GM23338 (cell line): ENCODE measurements around the gene PCOLCE2. TPM values are rescaled to one million over a fixed set of nuclear protein-coding genes. Genes with fewer than 3 reads are reported as not detected.

Source experiments
- ATAC-seq: fragments of 200-7000 bp; cut with Tn5 transposase; 3 replicates; pipeline ENCODE4 v1.9.1; 2020
- DNase-seq: peaks from one replicate; pipeline ENCODE4 v3.0.0-alpha.2; 2015; ENCODE audit warnings: low spot score
- H2AFZ ChIP-seq: fragments of 200-600 bp; sonication (generic); 2 replicates; pipeline ENCODE4 v1.8.0; 2016; ENCODE audit warnings: antibody characterized with exemption, mild to moderate bottlenecking, moderate library complexity
- H3F3A ChIP-seq: fragments of 200-600 bp; sonication (generic); replicated peaks from 2 replicates; pipeline ENCODE4 v1.8.0; 2017; ENCODE audit warnings: antibody characterized with exemption, mixed run types, low read depth
- H3K27ac ChIP-seq: fragments of 200-600 bp; sonication (generic); 2 replicates; pipeline ENCODE4 v1.6.1; 2016; ENCODE audit warnings: low read depth
- H3K27me3 ChIP-seq: fragments of 200-600 bp; sonication (generic); 2 replicates; pipeline ENCODE4 v1.8.0; 2016; ENCODE audit warnings: mild to moderate bottlenecking, mixed run types, moderate library complexity; ENCODE audit not compliant: insufficient read depth
- H3K36me3 ChIP-seq: fragments of 200-600 bp; sonication (generic); 2 replicates; pipeline ENCODE4 v1.8.0; 2016; ENCODE audit warnings: mild to moderate bottlenecking; ENCODE audit not compliant: insufficient read depth
- H3K4me1 ChIP-seq: fragments of 200-600 bp; sonication (generic); 2 replicates; pipeline ENCODE4 v1.8.0; 2016; ENCODE audit warnings: mild to moderate bottlenecking, moderate library complexity; ENCODE audit not compliant: insufficient read depth
- H3K4me2 ChIP-seq: fragments of 200-600 bp; sonication (generic); 2 replicates; pipeline ENCODE4 v1.7.1; 2017; ENCODE audit warnings: mixed run types
- H3K4me3 ChIP-seq: fragments of 200-600 bp; sonication (generic); 2 replicates; pipeline ENCODE4 v1.6.1; 2016; ENCODE audit warnings: mixed run types
- H3K79me2 ChIP-seq: fragments of 200-600 bp; sonication (generic); replicated peaks from 2 replicates; pipeline ENCODE4 v1.8.0; 2017; ENCODE audit warnings: mild to moderate bottlenecking; ENCODE audit not compliant: insufficient read depth
- H3K9me2 ChIP-seq: fragments of 200-600 bp; sonication (generic); 2 replicates; pipeline ENCODE4 v1.8.0; 2017; ENCODE audit not compliant: insufficient read depth
- H4K20me1 ChIP-seq: fragments of 200-600 bp; sonication (generic); replicated peaks from 2 replicates; pipeline ENCODE4 v1.8.0; 2017; ENCODE audit warnings: mild to moderate bottlenecking; ENCODE audit not compliant: insufficient read depth
- H3K27ac Mint-ChIP-seq: 2 replicates; pipeline ENCODE4 v1.8.0; 2020; ENCODE audit warnings: inconsistent platforms, mild to moderate bottlenecking, moderate library complexity, mixed read lengths
- H3K27me3 Mint-ChIP-seq: 3 replicates; pipeline ENCODE4 v1.8.0; 2022; ENCODE audit warnings: low read depth, mild to moderate bottlenecking, moderate library complexity, mixed read lengths, inconsistent platforms; ENCODE audit not compliant: insufficient read depth, poor library complexity
- H3K36me3 Mint-ChIP-seq: 3 replicates; pipeline ENCODE4 v1.8.0; 2021; ENCODE audit warnings: low read depth, mild to moderate bottlenecking, inconsistent platforms, moderate library complexity, mixed read lengths
- H3K4me1 Mint-ChIP-seq: 3 replicates; pipeline ENCODE4 v1.8.0; 2020; ENCODE audit warnings: mild to moderate bottlenecking, inconsistent platforms, mixed read lengths
- H3K4me3 Mint-ChIP-seq: 3 replicates; pipeline ENCODE4 v1.8.0; 2021; ENCODE audit warnings: moderate library complexity, mild to moderate bottlenecking, inconsistent platforms, mixed read lengths
- H3K9me3 Mint-ChIP-seq: 3 replicates; pipeline ENCODE4 v1.8.0; 2020; ENCODE audit warnings: moderate library complexity, mild to moderate bottlenecking, inconsistent platforms, mixed read lengths
- CREB1 ChIP-seq: fragments of 250-450 bp; sonication (Bioruptor Pico); IDR thresholded peaks from 2 replicates; pipeline ENCODE4 v1.5.0; 2020; ENCODE audit warnings: low read depth, mild to moderate bottlenecking, moderate library complexity
- EZH2 ChIP-seq: fragments of 200-600 bp; sonication (generic); IDR thresholded peaks from one replicate; pipeline ENCODE4 v1.8.0; 2017; ENCODE audit warnings: antibody characterized with exemption, mild to moderate bottlenecking, low read depth; ENCODE audit not compliant: unreplicated experiment
- EZH2phosphoT487 ChIP-seq: fragments of 200-600 bp; sonication (generic); IDR thresholded peaks from one replicate; pipeline ENCODE4 v1.8.1; 2018; ENCODE audit warnings: antibody characterized with exemption; ENCODE audit not compliant: unreplicated experiment
- JUNB ChIP-seq: IDR thresholded peaks from one replicate; pipeline ENCODE4 v1.6.1; 2016; ENCODE audit warnings: antibody characterized with exemption; ENCODE audit not compliant: unreplicated experiment
- NANOG ChIP-seq: IDR thresholded peaks from 2 replicates; pipeline ENCODE4 v1.6.1; 2016; ENCODE audit warnings: antibody characterized with exemption, borderline replicate concordance
- STAT1 ChIP-seq: IDR thresholded peaks from one replicate; pipeline ENCODE4 v1.6.1; 2016; ENCODE audit warnings: antibody characterized with exemption; ENCODE audit not compliant: unreplicated experiment
- ZNF114 ChIP-seq: fragments of 250-450 bp; sonication (Bioruptor Pico); IDR thresholded peaks from 2 replicates; pipeline ENCODE4 v1.5.0; 2020; ENCODE audit warnings: mild to moderate bottlenecking, moderate library complexity
- ZNF462 ChIP-seq: fragments of 250-450 bp; sonication (Bioruptor Pico); IDR thresholded peaks from 2 replicates; pipeline ENCODE4 v1.5.0; 2020; ENCODE audit warnings: mild to moderate bottlenecking, moderate library complexity
- polyA plus RNA-seq: library from polyadenylated mRNA; unstranded; fragments of >200 nt; fragmentation: Nextera tagmentation; extraction: Ambion mirVana; gene quantifications from 2 replicates; pipeline ENCODE4 v1.2.1, GENCODE V29; 2016
- total RNA-seq: library from RNA; depleted of rRNA; stranded (reverse); fragments of >200 nt; shearing (Covaris generic); gene quantifications from 2 replicates; pipeline ENCODE4 v1.2.3, GENCODE V29; 2014
- TF ChIP-seq, protein P1 (sequence below), 2 experiments: fragments of 200-600 bp in 1 of 2; sonication (generic) in 1 of 2; conservative IDR thresholded peaks; 2 replicates each; pipeline versions ENCODE4 v1.5.1 to v1.6.1; 2016 to 2017; ENCODE audit warnings: antibody characterized with exemption in 2 of 2, low read depth in 2 of 2, mild to moderate bottlenecking in 2 of 2, moderate library complexity in 1 of 2

The PCOLCE2 gene
- total and polyA plus RNA-seq, 2 experiments from 2014 or later, result 17.7 to 22.6 TPM

GRCh38 chr3:142914286-142914811 lies 25.5 kb upstream of the PCOLCE2 start:
- Histone ChIP-seq H3K4me2 (no peak overlapping the region), H3K9me2 (0 out of 2 replicates have a peak, but pooled peaks cover 10% of the 10 kb centered on the region), H3K36me3 (no peaks in the 10 kb centered on the region), H3K79me2 (no peaks in the 10 kb centered on the region), H3K27me3 (no peaks in the 10 kb centered on the region), H4K20me1 (no peaks in the 10 kb centered on the region), H3K4me1 (no peaks in the 10 kb centered on the region), H2AFZ (no peak overlapping the region), H3K4me3 (no peak overlapping the region), H3K27ac (no peak overlapping the region), H3F3A (no peaks in the 10 kb centered on the region)
- Mint-ChIP-seq H3K27me3 (peaks cover 2% of the 10 kb centered on the region), H3K4me1 (peaks cover 4% of the 10 kb centered on the region; the same call in 1 of the 3 replicates), H3K27ac (no peak overlapping the region), H3K4me3 (no peak overlapping the region), H3K9me3 (no peaks in the 10 kb centered on the region), H3K36me3 (no peaks in the 10 kb centered on the region)
- DNase-seq (no peak), ATAC-seq (no peak)
- TF ChIP-seq EZH2 (no peak), STAT1 (no peak), NANOG (no peak), JUNB (no peak)
- TF ChIP-seq, protein P1, sequence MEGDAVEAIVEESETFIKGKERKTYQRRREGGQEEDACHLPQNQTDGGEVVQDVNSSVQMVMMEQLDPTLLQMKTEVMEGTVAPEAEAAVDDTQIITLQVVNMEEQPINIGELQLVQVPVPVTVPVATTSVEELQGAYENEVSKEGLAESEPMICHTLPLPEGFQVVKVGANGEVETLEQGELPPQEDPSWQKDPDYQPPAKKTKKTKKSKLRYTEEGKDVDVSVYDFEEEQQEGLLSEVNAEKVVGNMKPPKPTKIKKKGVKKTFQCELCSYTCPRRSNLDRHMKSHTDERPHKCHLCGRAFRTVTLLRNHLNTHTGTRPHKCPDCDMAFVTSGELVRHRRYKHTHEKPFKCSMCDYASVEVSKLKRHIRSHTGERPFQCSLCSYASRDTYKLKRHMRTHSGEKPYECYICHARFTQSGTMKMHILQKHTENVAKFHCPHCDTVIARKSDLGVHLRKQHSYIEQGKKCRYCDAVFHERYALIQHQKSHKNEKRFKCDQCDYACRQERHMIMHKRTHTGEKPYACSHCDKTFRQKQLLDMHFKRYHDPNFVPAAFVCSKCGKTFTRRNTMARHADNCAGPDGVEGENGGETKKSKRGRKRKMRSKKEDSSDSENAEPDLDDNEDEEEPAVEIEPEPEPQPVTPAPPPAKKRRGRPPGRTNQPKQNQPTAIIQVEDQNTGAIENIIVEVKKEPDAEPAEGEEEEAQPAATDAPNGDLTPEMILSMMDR (conservative IDR thresholded peaks at IDR 0.05; ENCODE audit: low read depth in 2 of 2), result no peak

- Histone ChIP-seq H3K36me3 (no peaks in the 10 kb centered on the region), H3F3A (no peaks in the 10 kb centered on the region), H4K20me1 (no peaks in the 10 kb centered on the region), H3K27me3 (no peaks in the 10 kb centered on the region), H3K4me2 (no peak overlapping the region), H3K9me2 (0 out of 2 replicates have a peak, but pooled peaks cover 10% of the 10 kb centered on the region), H2AFZ (no peak overlapping the region), H3K79me2 (no peaks in the 10 kb centered on the region), H3K4me1 (no peaks in the 10 kb centered on the region), H3K4me3 (no peak overlapping the region), H3K27ac (no peak overlapping the region)
- DNase-seq, result no peak
- no peak overlapping the region for H3K4me3 Mint-ChIP-seq
- no peaks in the 10 kb centered on the region for H3K36me3 Mint-ChIP-seq
- H3K4me1 Mint-ChIP-seq, result peaks cover 4% of the 10 kb centered on the region; the same call in 1 of the 3 replicates
- H3K27ac Mint-ChIP-seq, result no peak overlapping the region
- no peak for ATAC-seq
- H3K27me3 Mint-ChIP-seq, result peaks cover 2% of the 10 kb centered on the region
- H3K9me3 Mint-ChIP-seq, result no peaks in the 10 kb centered on the region
- no peak for TF ChIP-seq CREB1 (CRISPR knock-in tag)
- TF ChIP-seq ZNF462 (CRISPR knock-in tag), result no peak
- no peak for TF ChIP-seq STAT1
- no peak for TF ChIP-seq EZH2phosphoT487
- no peak for TF ChIP-seq NANOG
- no peak for TF ChIP-seq ZNF114 (CRISPR knock-in tag)
- TF ChIP-seq, protein P1 (conservative IDR thresholded peaks at IDR 0.05; ENCODE audit: low read depth in 2 of 2), result no peak
These were observed 24.5 kb upstream of the PCOLCE2 start for GRCh38 chr3:142913432-142913831.
